Medulla oblongata (tissue), 1 donor: ENCODE measurements around the gene KSR2.
"Not testable (repeated sequence)": the region's sequence is repeated elsewhere in the genome, so short reads cannot be mapped to it uniquely, and the experiment has no call there.

Experiments
- DNase-seq: peaks from one replicate; pipeline ENCODE4 v3.0.0-alpha.2; 2015; ENCODE audit errors: extremely low spot score

The KSR2 gene

GRCh38 chr12:117857632-117858612 is 110.9 kb downstream of the KSR2 start:
- peak; percentile 25 for DNase-seq

- DNase-seq, result not testable (repeated sequence)
Measured at GRCh38 chr12:117857139-117857538, 111.7 kb downstream of the KSR2 start.

GRCh38 chr12:117855165-117855564 is 113.6 kb downstream of the KSR2 start:
- no peak for DNase-seq

GRCh38 chr12:117854339-117855012 is 114.3 kb downstream of the KSR2 start:
- peak; percentile 32 for DNase-seq

- DNase-seq, result no peak
Measured at GRCh38 chr12:117853600-117853999, 115.2 kb downstream of the KSR2 start.

GRCh38 chr12:117850048-117850447 is 118.7 kb downstream of the KSR2 start:
- DNase-seq, result peak; percentile 57

- DNase-seq, result no peak
Measured at GRCh38 chr12:117847371-117847770, 121.4 kb downstream of the KSR2 start.

GRCh38 chr12:117845271-117845904 is 123.4 kb downstream of the KSR2 start:
- no peak for DNase-seq

GRCh38 chr12:117844114-117844830 is 124.5 kb downstream of the KSR2 start:
- no peak for DNase-seq

GRCh38 chr12:117842630-117843029 is 126.2 kb downstream of the KSR2 start:
- no peak for DNase-seq

- no peak for DNase-seq
Measured at GRCh38 chr12:117842220-117842619, 126.6 kb downstream of the KSR2 start.

GRCh38 chr12:117837737-117838050 is 131.1 kb downstream of the KSR2 start:
- DNase-seq, result no peak

GRCh38 chr12:117836999-117837736 is 131.6 kb downstream of the KSR2 start:
- DNase-seq, result peak; percentile 88

GRCh38 chr12:117836476-117836875 is 132.3 kb downstream of the KSR2 start:
- DNase-seq, result no peak

- no peak for DNase-seq
Measured at GRCh38 chr12:117835156-117835555, 133.6 kb downstream of the KSR2 start.

GRCh38 chr12:117832459-117833457 is 136.0 kb downstream of the KSR2 start:
- no peak for DNase-seq

- DNase-seq, result no peak
Measured at GRCh38 chr12:117830471-117830870, 138.3 kb downstream of the KSR2 start.

- no peak for DNase-seq
Measured at GRCh38 chr12:117829108-117829507, 139.7 kb downstream of the KSR2 start.

- no peak for DNase-seq
Measured at GRCh38 chr12:117827660-117828059, 141.1 kb downstream of the KSR2 start.

- DNase-seq, result no peak
Measured at GRCh38 chr12:117825827-117826226, 143.0 kb downstream of the KSR2 start.
